SIG-M5 treated with dmso at 0.1 percent for 504 hours (cell line): ENCODE results near the gene IFITM1.
"Not testable (repeated sequence)": the region's sequence is repeated elsewhere in the genome, so short reads cannot be mapped to it uniquely, and the experiment has no call there.

Experiments
- DNase-seq: peaks from one replicate; lab custom pipeline; 2025; ENCODE audit not compliant: unreplicated experiment; lab: John Stamatoyannopoulos, UW

Gene IFITM1

DNA sequence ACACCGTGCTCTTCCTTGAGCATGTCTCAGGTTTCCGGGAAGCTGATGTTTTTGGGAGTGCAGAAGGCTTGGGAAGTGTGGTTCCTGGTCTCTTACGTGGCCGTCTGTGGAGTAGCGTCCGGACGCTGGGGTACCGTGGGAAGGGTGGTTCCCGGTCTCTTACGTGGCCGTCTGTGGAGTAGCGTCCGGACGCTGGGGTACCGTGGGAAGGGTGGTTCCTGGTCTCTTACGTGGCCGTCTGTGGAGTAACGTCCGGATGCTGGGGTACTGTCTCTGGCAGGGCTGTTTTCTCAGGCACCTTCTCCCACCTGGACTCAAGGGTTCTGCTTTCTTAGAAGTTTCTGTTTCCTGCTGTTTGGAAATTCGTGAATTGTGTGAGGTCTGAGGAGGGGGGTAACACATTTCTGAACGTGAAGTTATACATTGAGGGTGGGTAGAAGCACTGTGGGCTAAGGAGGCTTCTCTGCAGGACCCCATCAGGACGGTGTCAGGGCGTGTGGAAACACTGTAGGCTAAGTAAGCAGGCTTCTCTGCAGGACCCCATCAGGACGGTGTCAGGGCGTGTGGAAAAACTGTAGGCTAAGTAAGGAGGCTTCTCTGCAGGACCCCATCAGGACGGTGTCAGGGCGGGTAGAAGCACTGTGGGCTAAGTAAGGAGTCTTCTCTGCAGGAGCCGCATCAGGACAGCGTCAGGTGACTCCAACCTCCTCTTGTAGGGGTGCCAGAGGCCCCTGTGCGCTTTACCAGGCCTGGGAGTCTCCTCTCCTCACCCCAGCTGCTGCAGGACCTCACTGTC, 12.2 kb downstream of the IFITM1 start:
- DNase-seq = no peak

DNA sequence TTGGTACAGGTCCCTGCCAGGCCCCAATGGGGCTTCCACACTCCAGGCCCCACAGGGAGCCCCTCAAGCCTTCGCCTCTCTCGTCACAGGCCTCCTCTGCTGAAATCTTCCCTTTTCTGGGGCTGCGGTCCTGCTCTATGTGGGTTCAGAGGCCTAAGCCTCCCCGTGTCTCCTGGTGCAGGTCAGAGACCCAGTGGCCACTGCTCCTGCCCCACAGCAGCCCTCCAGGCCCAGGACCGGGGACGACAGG, 12.7 kb downstream of the IFITM1 start:
- no peak for DNase-seq

DNA sequence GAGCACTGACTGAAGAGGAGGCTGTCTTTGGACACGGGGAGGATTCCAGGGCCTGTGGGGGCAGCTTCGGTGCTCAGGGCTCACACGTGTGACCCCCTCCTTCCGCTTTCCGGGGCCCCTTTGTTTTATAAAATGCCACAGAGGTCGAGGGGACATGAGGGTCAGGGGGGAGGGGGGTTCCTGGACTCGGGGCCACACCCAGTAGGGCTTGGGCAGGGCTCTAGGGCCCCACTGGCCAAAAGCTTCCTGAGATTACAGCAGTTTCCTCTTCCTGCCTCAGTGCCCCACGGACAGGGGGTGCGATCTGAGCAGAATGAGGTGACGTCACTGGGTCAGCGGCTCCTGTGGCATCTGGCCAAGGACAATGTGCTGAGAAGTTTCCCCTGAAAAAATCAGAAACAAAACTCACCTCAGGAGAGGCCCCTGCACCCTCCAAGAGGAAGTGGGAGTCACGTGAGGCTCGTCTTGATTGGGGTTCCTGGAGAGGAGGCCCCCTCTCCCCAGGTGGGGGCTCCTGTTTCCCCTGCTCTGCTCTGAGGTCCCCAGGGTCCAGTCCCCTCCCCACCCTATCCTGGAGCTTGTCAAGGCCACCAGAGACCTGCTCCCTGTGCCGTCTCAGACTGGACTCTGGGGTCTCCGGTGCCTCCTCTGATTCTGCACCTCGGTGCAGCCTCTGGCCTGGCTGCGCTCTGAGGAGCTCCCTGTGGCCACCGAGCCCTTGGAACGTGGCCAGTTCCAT, 13.2 kb downstream of the IFITM1 start:
- no peak for DNase-seq

DNA sequence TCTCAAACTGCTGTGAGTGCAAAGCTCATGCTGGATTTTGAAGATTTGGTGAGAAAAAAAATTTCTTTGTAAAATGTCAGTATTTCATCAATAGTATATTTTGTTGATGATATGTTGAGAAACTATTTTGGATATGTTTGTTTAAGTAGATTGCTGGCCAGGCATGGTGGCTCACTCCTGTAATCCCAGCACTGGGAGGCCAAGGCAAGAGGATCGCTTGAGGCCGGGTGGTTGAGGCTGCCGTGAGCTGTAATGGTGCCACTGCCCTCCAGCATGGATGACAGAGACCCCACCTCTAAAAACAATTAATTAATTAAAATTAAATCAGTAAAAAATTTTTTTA, 13.7 kb downstream of the IFITM1 start:
- DNase-seq = no peak

DNA sequence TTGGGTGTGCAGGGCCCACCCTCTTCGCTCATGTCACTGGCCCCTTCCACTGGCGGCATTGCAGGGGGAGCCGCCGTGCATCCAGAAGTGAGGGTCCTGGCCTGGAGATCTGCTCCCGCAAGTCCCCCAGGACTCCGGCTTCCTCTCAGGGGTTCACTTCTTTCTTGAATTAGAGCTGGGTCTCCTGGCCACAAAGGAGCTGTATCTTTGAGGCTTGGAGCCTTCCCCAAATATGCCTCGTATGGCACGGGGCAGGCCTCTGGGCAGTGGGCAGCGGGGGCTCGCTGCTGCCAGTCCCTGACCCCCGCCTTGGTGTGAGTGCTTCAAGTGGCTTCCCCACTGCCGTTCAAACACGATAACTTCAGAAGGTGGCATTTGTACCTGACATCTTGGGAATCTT, 14.2 kb downstream of the IFITM1 start:
- DNase-seq = no peak

DNA sequence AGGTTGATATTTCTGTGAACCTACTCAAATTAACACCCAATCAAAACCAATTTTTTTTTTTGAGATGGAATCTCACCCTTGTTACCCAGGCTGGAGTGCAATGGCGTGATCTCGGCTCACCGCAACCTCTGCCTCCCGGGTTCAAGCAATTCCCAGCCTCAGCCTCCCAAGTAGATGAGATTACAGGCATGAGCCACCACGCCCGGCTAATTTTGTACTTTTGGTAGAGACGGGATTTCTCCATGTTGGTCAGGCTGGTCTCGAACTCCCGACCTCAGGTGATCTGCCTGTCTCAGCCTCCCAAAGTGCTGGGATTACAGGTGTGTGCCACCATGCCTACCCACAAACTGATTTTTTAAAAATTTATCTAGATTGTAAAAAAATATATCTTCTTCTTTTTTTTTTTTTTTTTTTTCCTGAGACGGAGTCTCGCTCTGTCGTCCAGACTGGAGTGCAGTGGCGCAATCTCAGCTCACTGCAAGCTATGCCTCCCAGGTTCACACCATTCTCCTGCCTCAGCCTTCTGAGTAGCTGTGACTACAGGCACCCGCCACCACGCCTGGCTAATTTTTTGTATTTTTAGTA, 14.8 kb downstream of the IFITM1 start:
- not testable (repeated sequence) for DNase-seq

DNA sequence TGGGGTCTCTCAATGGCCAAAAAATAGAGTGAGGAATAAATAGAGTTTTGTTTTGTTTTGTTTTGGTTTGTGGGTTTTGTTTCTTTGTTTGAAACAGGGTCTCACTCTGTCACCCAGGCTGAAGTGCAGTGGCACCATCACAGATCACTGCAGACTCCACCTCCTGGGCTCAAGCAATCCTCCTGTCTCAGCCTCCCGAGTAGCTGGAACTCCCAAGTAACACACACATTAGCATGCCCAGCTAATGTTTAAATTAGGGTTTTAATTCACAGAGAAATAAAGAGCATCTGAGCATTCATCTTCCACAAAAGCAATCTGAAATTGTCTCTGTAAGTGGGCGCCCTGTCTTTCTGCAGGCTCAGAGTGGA, 16.0 kb downstream of the IFITM1 start:
- no peak for DNase-seq

DNA sequence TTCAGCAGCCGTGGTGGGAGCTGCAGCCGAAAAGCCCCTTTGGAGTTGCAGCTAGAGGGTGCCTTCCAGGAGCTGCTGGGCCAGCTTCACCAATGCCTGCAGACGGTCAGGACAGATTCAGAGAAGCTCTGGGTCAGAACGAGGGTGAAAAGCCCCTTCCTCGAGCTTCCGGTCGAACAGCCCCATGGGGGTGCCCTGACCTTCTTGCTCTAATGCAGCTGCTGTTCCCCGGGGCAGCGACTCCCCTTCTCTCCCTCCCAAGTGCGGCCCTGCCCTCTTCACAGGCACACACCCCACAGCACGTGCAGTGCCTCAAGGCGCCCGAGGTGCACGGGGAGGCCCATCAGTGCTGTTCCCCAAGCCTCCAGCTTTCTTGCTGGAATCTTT, 16.5 kb downstream of the IFITM1 start:
- no peak for DNase-seq

DNA sequence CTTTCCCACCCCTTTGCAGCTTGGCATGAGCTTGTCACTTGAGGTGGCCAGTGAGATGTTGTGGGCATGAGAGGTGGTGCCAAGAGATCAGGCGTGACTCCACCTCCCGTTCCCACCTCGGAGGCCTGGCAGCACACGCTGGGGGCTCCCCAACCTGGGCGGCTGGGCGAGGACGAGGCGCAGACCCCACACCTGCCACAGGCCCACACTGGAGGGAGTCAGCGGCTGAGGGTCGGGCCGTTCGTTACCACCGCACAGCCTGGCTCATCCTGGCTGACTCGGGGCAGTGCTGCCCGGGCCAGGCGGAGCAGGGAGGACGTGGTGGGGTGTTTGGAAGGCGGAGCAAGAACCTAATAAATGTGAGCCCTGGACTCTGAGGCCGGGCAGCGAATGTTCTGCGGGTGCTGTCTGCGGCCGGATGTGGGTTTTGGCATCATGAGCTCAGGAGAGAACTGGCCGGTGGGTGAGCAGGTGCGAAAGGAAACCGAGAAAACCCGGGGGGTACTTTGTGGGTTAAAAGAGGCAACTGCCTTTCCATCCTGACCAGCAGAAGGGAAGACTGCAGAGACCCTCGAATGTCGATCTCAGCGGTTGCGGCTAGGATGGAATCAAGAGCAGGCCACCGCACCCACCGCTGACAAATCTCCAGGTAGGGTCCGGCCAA, 17.0 kb downstream of the IFITM1 start:
- DNase-seq = no peak

DNA sequence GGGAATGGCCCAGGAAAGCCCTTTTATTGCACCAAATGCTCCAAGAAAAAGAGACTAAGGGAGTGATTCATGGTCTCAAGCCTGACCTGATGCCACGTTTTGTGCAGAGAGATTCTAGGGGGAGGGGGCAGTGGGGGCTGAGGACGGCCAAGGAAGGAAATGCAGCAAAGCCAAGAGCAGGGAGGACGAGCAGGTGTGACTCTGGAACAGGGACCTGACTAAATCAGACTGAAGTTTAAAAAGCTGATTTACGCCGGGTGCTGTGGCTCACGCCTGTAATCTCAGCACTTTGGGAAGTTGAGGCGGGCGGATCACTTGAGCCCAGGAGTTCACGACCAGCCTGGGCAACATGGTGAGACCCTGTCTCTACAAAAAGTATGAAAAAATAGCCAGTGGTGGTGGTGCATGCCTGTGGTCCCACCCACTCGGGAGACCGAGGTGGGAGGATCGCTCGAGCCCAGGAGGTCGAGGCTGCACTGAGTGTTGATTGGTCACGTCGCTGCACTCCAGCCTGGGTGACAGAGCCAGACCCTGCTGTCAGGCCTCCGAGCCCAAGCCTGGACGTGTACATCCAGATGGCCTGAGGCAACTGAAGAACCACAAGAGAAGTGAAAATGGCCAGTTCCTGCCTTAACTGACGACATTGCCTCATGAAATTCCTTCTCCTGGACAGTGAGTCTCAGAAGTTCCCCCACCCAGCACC, 17.7 kb downstream of the IFITM1 start:
- DNase-seq = no peak

DNA sequence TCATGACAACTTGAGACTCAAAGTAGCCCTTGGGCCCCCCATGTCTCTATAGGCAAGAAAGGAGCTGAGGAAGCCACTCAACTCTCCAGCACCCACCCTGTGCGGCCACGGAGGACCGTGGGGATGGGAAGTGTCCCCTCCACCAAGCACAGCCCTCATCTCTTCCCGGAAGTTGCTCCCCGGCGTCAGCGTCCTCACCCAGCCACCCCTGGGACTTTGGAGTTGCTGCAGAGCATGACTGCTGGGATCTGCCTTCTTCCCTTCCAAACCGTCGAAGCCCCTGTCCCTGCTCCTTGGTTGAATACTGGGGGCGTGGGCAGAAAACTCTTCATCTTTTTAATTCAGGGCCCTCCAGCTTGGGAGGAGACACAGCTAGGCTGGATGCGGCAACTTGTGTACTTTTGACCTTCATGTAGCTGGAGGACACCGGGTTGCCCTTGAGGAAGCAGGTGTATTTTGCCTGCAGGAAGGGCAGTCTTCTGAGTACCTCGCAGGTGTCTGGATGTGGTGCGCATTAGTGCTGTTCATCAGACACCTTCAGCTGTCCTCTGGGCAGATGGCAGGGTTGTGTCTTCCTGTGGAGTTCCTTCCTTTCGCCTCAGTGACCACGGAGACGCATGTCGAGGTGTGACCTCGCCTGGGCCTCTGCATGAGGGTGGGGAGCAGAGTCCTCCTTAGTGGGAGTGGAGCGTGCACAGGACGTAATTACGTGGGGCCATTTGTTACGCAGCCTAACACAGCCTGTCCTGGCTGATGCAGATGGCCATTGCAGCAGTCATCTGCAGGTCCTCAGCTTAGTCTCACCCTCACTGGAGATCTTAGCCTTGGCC, 19.0 kb downstream of the IFITM1 start:
- no peak for DNase-seq

DNA sequence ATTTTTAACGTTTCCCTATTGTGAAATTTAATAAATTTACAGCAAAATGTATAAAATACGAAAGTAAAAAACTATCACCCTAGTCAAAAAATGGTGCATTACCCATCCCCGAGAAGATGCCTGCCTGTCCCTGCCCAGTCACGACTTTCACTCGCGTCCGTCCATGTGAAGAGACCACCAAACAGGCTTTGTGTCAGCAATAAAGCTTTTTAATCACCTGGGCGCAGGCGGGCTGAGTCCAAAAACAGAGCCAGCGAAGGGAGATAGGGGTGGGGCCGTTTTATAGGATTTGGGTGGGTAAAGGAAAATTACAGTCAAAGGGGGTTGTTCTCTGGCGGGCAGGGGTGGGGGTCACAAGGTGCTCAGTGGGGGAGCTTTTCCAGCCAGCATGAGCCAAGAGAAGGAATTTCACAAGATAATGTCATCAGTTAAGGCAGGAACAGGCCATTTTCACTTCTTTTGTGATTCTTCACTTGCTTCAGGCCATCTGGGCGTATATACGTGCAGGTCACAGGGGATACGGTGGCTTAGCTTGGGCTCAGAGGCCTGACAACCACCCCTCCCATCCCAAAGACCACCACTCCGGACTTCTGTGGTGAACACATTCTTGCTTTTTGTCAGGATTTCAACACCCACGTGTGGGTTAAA, 19.9 kb downstream of the IFITM1 start:
- not testable (repeated sequence) for DNase-seq

DNA sequence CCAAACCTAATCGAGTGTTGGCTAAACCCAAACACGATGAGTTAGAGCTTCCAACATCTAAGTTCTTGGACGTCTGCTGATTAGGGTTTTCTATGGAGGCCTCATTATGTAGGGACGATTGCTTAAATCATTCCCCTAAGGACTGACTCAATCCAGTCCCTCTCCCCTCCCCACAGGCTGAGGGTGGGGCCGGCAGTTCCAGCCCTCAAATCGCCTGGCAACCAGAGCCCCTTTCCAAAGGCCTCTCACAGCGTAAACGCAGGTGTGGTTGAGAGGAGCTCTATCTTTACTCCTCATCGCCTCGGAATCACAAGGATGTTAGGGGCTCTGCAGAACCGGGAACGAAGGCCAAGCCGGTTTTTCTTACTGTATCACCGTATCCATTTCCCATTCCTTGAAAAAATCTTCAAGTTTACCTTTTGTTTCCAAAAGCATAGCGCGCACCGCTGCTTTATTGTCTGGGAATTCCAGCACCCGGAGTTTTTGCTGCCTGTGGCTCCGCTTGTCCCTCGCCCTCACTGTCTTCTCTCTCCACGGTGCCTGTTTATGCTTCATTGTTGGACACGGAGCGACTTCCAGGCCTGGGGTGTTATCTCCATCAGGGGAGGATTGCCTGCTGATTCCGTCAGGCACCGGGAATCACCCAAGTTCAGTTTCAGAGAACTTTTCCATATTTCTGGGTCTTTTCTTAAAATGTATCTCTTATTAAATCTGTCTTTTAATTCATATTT, 20.6 kb downstream of the IFITM1 start:
- DNase-seq = no peak

DNA sequence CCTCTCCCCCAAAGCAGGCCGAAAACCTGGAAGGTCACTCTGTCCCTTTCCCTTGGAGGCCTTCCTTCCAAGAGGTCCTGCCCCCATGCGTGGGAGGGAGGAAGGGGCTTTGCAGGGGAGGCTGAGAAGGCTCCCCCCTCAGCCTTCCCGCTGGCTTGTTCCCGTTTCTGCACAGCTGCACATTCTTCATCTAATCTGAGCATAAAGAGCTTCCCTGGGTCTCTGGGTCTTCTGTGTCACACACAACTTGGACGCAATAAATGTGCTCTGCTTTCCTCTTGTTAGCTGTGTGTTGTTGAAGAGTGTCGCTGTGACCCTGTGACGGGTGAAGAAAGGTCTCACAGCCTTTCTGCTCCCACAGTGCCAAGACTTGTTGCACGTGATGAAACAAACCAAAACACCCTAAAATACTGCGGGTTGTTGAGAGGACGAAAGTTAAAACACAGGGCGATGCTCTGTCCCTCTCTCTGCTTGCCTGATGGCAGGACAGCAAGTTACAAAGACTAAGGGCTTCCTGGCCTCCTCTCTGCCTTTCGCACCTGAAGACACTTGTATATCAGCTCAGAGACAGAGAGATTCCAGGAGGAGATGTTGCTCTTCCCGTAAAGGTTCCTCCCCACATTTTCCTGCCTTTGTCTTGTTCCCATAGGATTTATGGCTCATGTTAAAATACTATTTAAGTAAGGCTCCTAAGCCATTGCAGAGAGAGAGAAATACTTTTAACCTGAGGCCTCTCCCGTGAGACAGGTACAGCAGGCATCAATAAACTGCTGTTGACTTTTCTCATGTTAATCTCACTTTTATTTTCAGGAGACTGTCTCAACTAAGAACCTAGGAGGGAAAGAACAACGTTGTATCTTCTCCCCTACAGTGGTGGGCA, 22.2 kb downstream of the IFITM1 start:
- no peak for DNase-seq

DNA sequence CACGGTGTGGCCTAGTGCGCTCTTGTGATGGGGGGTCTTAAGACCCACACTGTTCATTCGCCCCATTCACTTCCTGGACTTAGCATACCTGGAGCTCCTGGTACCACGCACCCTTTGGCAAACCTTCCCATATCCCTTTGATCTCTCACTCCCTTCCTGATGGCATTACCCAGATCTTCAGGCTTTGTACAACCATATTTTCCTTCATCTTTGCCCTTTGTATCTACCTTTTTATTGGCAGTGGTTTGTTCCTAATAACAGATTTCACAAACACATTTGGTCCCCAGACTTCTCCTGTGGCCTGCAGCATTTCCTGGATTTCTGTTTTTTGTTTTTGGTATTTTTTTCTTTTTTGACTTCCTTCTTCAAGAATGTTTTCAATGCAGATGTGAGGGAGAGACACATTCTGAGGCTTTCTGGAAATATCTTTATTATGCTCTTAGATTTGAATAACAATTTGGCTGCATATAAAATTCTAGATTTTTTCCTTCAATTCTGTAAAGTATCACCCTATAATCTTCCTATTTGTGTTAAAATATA, 22.9 kb downstream of the IFITM1 start:
- DNase-seq = no peak

DNA sequence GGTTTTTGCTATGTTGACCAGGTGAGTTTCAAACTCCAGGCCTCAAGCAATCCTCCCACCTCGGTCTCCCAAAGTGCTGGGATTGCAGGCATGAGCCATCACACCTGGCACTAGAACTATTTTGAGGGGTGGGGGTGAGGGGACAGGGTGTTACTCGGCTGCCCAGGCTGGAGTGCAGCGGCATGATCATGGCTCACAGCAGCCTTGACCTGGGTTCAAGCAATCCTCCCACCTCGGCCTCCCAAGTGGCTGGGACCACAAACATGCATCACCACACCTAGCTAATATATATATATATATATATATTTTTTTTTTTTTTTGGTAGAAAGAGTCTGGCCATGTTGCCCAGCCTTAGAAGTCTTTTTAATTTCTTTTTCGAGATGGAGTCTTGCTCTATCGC, 23.9 kb downstream of the IFITM1 start:
- DNase-seq = no peak

DNA sequence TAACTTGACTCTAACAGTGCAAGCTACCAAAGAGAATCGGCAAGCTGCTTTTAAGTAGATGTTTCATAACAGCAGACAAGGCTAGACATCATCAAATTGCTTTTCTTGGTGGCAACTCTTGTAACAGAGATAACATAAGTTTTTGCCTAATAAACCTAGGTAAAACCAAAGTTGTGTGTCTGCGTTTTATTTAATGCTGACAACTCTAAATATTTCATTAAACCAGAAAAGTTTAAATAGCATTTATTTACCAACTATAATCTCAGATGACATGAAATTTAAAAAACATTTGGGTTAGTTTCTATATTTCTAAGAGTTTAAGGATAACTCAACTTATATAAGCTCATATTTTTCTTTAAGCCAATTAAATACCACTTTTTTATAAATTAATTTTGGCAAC, 26.1 kb downstream of the IFITM1 start:
- no peak for DNase-seq
